Measurements from ENCODE around the gene KIAA1549.
"Not testable (repeated sequence)": the region's sequence is repeated elsewhere in the genome, so short reads cannot be mapped to it uniquely, and the experiment has no call there.

The KIAA1549 gene

GRCh38 chr7:138940602-138941001, 40.6 kb downstream of the KIAA1549 start:
- DNase-seq = not testable (repeated sequence)

DNA sequence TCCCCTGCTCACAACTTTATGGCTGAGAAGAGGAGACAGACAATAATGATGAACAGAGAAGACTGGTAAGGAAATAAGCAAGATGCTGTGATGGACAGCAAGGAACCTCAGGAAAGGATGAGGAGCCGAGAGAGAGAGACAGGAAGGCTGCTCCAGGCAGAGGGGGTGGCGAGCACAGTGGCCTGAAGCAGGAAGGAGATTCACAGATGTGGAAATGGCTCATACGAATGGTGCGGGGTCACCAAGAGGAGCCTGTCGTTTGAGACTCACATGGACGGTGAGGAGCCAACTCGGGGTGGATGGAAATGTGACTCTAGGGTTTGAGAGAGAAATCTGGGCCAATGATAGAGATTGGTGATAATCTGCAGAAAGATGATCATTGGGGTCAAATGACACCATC, 43.7 kb downstream of the KIAA1549 start:
- DNase-seq = no peak

- DNase-seq = no peak
Observed at GRCh38 chr7:138935465-138936011, 45.7 kb downstream of the KIAA1549 start.

GRCh38 chr7:138934861-138935260, 46.3 kb downstream of the KIAA1549 start:
- no peak for DNase-seq

- no peak for DNase-seq
Observed at GRCh38 chr7:138934367-138934766, 46.8 kb downstream of the KIAA1549 start.

DNA sequence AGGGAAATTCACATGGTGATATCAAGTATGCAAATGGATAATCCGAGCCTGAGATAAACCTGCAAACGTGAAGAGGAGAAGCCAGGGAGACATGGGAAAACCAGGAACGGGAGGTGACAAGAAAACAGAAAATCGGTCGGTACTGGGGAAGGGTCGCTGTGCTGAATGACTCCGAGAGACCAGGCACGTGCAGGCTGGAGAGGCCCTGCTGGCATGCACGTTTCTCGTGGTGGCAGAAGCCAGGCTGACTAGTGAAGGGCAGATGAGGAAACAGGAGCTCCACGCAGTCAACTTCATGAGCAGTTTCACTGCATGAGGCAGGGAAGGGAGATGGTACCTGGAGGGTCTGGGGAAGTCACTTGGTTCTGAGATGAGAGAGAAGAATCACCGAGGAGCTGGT, 48.3 kb downstream of the KIAA1549 start:
- DNase-seq = no peak

DNA sequence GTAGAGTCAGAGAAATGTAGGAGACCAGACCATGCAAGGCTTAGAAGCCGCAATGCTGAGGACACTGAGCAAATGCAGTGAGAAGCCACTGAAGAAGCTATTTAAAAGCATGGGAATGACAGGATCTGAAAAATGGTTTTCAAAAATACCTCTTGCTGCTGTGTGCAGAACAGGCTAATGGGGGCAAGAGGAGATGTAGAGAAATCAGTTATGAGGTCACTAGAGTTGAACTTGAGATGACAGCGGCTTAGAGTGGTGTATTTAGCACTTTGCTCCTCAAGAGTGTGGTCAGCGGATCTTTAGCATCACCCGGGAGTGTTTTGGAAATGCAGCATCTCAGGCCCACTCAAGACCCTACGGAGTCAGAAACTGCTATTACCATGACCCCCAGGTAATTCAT, 48.8 kb downstream of the KIAA1549 start:
- no peak for DNase-seq

- no peak for DNase-seq
Observed at GRCh38 chr7:138929969-138930368, 51.2 kb downstream of the KIAA1549 start.

DNA sequence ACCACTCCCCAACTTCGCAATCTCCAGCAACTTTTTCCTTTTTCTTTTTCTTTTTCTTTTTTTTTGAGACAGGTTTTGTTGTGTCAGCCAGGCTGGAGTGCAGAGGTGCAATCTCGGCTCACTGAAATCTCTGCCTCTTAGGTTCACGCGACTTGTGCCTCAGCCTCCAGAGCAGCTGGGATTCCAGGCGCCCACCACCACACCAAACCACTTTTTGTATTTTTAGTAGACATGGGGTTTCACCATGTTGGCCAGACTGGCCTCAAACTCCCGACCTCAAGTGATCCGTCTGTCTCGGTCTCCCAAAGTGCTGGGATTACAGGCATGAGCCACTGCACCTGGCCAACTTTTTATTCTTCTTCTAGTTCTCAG, 55.0 kb downstream of the KIAA1549 start:
- DNase-seq = no peak

GRCh38 chr7:138924501-138925225, 56.5 kb downstream of the KIAA1549 start:
- no peak for DNase-seq

DNA sequence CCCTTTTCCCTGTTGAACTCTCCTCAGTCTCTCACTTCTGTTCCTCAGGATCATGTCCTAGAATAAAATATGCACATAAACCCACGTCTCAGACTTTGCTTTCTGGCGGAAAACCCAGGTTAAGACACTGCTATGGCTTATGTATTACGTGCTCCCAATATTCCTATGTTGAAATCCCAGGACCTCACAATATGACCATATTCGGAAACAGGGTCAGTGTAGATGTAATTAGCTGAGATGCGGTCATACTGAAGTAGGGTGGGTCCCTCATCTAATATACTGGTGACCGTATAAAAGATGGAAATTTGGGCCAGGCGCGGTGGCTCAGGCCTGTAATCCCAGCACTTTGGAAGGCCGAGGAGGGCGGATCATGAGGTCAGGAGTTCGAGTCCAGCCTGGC, 59.9 kb downstream of the KIAA1549 start:
- DNase-seq = no peak

DNA sequence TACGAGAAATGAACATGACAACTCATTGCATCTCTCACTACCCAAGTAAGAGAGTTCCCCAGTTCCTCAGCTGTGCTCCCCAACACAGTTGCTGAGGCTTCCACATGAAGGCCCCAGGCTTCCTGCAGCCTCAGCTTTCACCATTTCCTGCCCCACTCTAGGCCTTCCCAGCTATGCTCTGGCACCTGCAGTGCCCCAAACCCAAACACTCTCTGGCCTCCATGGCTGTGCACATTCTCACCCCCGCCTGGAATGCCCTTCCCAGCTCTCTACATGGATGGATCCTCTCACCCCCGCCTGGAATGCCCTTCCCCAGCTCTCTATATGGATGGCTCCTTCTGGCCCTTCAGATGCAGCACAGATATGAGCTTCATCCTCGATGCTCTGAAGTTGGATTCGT, 61.3 kb downstream of the KIAA1549 start:
- no peak for DNase-seq

- DNase-seq = no peak
Observed at GRCh38 chr7:138919216-138919615, 62.0 kb downstream of the KIAA1549 start.

DNA sequence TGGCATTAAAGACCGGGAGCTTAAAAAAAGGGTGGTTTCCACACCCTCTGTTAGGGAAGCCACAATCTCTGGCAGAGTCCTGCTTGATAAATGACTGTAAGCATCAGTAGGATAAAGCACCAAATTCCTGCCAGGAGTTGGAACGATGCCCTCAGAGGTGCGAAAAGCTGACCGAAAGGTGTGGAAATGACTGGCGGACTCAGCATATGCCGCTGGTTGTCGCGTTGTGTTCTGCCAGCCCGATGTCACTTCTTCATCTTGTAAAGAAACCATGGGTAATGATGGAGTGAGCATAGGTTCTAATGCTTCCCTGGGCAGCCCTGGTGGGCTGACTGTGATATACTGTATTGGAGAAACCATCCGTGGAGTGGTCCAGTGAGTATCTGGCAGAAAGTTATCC, 62.4 kb downstream of the KIAA1549 start:
- no peak for DNase-seq

- no peak for DNase-seq
Observed at GRCh38 chr7:138918176-138918575, 63.0 kb downstream of the KIAA1549 start.

GRCh38 chr7:138917771-138918170, 63.4 kb downstream of the KIAA1549 start:
- DNase-seq = no peak

- no peak for DNase-seq
Observed at GRCh38 chr7:138916731-138917130, 64.5 kb downstream of the KIAA1549 start.

GRCh38 chr7:138916275-138916674, 64.9 kb downstream of the KIAA1549 start:
- no peak for DNase-seq

DNA sequence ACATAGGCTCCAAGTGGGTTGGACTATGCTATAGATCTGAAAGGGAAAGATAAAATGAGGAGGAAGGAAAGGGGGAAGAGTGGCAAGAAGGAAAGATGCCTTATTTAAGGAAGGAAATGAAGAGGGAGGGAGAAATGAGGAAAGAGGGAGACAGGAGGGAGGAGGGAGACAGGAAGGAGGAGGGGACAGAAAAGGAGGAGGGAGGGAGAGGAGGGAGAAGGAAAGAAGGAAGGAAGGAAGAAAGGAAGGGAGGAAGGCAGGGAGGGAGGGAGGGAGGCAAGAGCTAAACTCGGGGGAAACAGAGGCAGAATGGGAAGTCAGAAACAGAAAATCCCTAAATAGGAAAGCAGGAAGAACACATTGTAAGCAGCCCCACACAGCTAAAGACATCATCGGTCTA, 67.4 kb downstream of the KIAA1549 start:
- DNase-seq = no peak

- DNase-seq = no peak
Observed at GRCh38 chr7:138911007-138911406, 70.2 kb downstream of the KIAA1549 start.

DNA sequence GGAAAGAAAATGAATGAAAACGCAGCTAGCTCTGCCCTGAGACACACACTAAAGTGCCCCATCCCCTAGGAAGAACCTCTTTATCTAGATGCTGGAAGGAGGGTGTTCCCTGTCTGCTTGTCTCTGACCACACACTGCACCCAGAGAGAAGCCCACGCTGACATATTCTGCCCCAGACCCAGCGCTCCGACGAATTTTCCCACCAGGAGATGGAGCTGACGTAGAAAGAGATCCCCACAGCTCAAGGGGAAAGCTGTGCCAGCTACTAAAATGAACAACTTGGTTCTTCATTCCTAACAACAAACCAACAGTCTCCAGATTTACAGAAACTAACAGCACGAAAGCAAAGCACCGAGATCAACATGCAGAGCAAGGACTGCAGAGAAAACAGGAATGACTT, 73.3 kb downstream of the KIAA1549 start:
- no peak for DNase-seq

GRCh38 chr7:138907201-138907847, 73.9 kb downstream of the KIAA1549 start:
- DNase-seq = no peak

GRCh38 chr7:138903859-138904435, 77.2 kb downstream of the KIAA1549 start:
- DNase-seq = no peak

DNA sequence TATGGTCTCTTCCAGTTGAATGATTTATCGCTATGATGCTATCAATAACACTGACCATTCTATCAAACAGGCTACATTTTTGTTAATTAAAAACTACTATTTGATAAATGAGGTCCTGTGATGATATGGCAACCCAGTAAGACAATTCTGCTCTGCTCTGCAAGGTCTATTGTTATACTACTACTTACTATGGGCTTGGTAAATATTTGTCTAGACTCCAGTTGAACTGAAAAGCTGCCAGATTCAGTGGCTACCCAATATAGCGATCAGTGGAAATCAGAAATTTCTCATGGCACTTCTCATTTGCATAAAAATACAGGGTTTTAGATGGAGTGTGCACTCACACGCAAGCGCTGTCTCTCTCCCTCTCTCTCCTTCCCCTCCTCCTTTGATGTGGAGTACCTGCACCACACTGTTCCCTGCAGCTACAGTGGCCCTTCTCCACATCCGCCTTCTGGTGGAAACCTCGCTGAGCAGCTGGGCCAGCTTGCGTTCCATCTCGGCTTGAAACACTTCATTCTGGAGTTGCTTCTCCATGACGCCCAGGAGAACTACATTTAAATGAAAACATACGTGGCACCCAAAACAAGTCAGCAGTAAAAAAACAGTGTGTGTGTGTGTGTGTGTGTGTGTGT, 77.9 kb downstream of the KIAA1549 start:
- peak; percentile 71 for DNase-seq

All from stimulated activated CD4-positive, alpha-beta T cell treated with anti-CD3 and anti-CD28 coated beads, Interleukin-1b, Interleukin-23, amount 100 ng/mL, for 48 hours (primary cell).